GM12801 (cell line): ENCODE data around the gene CTRB2.

Experiments
- TF ChIP-seq, protein P1 (sequence below): IDR thresholded peaks from one replicate; pipeline ENCODE4 v1.5.1; 2011; ENCODE audit warnings: control low read depth; ENCODE audit not compliant: insufficient read length; ENCODE audit errors: extremely low read depth

CTRB2 gene

DNA sequence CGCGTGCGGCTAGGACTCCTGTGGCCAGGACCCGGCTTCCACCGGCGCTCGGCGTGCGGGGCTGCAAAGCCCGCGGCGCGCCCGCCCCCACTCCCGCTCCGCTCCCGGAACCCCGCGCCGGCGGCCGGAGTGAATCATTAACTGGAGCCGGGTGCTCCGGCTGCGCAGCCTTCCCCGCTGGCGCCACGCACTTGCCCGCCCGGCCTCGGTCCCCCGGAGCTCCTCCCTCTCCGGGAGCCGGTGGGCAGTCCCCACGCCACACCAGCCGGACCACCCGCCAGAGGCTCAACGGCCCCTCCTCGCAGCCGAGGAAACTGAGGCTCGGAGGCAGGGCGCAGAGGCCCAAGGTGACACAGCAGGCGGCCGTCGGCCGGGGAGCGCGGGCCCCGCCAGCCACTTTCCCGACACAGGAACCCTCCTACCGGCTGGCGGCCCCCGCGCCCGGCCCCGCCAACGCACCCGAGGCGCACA is 43.9 kb upstream of the CTRB2 start:
- TF ChIP-seq, protein P1, sequence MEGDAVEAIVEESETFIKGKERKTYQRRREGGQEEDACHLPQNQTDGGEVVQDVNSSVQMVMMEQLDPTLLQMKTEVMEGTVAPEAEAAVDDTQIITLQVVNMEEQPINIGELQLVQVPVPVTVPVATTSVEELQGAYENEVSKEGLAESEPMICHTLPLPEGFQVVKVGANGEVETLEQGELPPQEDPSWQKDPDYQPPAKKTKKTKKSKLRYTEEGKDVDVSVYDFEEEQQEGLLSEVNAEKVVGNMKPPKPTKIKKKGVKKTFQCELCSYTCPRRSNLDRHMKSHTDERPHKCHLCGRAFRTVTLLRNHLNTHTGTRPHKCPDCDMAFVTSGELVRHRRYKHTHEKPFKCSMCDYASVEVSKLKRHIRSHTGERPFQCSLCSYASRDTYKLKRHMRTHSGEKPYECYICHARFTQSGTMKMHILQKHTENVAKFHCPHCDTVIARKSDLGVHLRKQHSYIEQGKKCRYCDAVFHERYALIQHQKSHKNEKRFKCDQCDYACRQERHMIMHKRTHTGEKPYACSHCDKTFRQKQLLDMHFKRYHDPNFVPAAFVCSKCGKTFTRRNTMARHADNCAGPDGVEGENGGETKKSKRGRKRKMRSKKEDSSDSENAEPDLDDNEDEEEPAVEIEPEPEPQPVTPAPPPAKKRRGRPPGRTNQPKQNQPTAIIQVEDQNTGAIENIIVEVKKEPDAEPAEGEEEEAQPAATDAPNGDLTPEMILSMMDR, result no peak

DNA sequence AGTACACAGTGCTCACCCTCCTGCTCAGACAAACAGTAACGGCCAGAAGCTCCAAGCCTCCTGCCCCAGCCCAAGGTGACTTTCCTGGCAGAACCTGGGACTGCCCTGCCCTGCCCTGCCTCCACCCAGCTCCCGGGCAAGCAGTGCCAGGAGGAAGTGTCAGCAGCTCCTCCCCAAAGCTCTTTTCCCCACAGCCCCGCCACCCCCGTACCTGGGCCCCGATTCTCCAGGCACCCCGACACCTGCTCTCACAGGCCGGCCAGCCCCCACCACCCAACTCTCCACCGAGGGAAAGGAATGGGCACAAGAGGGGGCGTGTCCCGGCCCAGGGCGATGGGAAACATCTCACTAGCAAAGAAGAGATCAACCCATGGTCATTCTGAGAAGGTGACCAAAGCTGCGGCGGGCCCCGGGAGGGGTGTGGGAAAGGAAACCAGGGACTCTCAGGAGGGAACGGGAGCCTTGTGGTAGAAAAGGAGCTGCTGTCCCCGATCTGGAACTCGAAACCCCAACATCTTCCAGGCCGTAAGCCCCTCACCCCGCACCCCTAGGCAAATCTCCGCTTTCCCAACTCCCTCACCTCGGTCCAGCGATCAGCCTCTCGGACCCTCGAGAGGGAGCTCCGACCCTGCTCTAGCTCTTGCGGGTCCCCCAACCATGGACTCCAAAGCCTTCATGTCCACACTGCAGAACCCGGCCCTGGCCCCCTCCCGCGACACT is 43.3 kb upstream of the CTRB2 start:
- TF ChIP-seq, protein P1, result no peak

DNA sequence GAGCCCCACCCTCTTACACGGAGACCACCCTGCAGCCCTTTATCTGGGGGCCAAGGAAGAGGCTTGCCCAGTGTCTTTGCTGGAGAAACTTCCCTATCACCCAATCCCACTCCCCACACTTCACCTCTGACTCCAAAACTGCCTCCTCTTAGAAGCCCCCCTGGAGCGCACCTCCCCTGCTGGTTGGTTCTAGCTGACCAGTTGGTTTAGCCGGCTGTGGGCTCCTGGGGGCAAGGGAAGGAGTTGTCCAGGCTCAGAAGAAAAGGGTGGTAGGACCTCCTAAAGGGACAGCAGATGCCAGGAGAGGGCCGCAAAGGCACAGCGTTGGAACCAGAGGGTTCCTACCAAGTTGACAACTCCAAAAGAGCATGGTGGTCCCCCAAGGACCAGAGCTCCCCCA is 42.5 kb upstream of the CTRB2 start:
- TF ChIP-seq, protein P1, result no peak

DNA sequence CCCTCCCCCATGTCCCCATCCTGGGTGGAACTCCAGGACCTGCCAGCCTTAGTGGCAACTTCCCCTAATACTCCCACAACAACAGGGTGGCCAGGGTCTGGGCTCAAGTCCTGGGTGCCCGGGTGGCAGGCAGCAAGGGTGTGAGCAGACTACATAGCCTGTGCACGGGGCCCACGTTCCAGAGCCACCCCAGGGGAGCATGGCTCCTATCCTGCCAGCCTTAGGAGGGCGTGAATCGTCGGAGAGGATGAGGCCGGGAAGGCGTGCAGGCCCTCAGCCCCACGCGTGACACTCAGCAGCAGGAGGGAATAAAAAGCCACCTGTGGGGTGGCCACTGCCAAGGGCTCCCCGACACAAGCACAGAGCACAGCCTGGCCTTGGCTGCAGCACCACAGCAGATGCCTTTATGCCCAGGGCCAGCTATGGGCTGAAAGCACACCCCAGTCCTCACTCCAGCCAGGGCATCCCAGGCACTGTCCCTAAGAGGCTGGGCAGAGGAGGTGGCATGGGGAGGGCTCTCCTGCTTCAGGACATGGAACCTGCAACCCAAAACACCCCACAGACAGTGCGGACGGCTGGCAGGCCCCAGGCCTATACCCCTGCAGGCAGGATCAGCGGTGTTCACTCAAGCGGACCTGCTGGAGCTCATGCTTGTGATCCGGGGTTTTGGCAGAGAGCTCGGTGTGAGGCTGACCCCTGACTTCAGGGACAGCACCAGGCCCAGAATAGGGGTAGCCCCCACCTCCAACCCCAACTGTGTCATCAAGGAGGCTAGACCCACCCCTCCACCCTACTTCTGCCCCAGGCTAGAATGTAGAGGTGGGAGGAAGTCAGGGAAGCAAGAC is 41.8 kb upstream of the CTRB2 start:
- TF ChIP-seq, protein P1, result no peak

DNA sequence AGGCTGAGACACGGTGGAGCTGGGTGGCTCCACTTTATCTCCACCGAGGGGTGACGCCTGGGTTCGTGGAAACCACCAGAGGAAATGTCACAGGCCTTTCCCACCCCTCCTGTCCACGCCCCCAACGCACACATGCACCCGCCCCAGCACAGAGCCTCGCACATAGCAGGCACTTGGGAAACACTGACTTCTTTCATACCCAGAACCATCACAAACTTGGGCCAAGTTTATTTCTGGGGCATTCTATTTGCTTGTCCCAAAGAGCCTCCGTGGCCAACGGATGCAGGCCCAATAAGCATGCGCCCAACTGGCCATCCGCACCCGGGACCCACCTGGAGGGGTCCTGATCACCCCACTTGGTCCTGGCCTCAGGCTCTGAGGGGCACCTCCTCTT is 41.2 kb upstream of the CTRB2 start:
- TF ChIP-seq, protein P1, result no peak

DNA sequence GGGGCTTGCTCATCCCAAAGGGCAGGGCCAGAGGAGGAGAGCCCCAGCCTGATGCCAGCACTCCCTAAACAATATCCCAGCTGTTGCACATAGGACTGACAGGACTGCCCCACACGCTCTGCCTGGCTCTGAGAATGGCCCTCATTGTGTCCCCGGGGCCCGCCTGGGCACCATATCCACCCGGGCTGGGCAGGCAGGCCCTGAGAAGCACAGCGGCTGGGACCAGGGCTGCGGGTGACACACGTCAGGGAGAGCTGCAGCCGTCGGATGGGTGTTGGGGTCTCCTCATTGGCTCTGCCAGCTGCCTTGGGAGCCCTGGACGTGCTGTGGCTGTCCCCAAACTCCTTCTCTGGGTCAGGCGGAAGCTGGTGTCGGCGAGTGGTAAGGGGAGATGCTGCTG is 40.3 kb upstream of the CTRB2 start:
- TF ChIP-seq, protein P1, result no peak

DNA sequence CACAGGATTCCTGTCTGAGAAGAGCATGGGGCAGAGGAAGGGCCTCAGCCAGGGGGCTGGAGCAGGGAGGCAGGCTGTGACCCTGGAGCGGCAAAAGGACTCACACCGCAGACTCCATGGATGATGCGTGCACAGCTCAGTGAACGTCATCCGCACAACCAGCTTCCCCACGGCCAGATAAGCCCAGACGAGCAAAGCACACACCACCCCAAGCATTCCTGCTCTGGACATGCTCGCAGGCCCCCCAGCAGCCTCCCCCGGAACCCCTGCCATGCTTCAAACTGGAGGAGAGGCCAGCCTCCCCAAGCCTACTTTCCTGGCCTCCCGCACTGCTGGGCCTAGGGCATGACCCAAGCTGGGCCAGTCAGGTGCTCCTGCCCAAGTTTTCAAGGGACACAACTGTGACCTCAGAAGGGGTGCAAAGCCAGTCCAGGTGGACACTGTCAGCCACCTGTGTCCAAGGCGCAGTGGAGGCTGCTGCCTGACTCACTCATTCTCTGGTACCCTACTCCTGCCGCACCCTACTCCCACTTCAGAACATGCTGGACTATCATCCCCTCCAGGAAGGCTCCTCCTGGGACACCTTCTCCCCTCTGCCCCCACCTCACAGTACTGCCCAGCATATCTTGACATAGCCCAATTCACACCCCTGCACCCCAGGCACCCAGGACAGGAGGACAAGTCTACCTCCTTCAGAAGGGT is 39.7 kb upstream of the CTRB2 start:
- TF ChIP-seq, protein P1, result no peak
